ENCODE data around the gene CHMP1B.
"Not testable (repeated sequence)": the region's sequence is repeated elsewhere in the genome, so short reads cannot be mapped to it uniquely, and the experiment has no call there.

Gene CHMP1B

DNA sequence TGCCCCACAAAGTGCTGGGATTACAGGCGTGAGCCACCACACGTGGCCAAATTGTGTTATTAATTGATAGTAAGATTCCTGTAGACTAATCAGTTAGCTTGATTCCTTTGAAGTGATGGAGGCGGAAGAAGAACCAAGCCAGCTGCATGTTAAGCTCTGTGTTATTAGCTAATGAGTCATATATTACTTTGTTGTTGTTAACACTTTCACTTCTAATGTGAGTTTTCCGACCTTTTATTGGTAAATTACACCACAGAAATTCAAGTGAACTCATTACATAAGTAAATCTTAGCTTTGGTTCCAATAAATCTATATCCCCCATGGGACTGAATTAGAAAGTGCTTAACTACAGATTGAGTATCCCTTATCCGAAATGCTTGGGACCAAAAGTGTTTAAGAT is 20.3 kb downstream of the CHMP1B start:
- DNase-seq (ENCODE audit: low spot score): no peak

DNA sequence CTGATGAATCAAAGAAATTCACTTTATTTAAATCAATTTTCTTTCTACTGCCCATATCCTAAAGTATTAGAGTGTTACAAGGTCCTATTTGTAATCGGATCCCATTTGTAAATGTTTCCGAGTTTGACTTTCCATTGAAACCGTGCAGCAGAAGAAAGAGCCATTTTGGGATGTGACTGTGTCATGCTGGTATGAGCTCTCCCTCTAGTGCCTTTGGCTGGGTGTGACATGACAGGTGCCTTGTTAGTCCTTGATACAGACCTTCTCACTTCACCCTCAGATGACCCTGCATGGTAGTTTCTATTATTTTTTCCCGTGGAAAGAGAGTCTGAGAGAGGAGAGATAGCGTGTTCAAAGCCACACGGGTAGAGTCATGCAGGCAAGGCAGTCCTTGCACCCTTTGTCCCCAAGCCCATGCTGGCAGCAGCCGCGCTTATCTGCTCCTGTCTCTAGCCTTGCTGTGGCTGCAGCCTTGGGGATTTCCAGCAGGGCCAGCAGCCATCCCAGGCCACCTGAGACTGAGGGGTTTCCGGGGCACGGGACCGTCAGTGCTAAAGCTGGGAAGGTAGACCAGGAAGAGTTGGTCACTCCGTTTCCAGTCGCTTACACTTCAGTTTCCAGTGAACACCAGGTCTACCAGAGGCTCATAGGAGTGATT is 21.4 kb downstream of the CHMP1B start:
- DNase-seq (ENCODE audit: low spot score): peak; percentile 45

DNA sequence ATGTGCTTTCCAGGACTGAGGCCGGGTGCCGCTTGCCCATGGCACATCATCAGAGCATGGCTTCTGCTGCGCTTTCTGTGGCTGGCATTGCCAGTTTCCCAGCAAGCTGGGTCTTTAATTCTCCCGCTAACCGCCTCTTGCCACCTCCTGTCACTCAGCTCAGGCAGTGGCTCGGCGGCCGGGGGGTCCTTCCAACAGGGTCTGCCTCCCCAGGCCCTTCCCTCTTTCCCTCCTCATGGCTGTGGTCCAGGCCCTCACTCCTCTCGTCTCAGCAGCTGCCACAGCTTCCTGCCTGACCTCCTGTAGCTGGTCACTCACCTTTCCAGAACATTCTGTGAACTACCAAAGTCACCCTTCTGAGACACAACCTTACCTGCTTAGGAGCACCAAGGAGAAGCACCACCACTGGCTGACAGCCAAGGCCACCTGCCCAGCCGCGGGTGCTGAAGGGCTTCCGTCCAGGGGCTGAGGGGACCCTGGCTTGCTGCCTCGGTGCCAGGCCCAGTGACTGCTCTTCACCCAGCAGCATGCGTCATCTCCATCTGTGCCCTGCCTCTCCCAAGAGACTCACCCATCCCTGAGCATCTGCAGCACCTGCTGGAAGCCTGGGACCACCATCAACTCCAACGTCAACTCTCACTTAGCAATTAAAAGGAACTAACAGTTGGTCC is 22.6 kb downstream of the CHMP1B start:
- DNase-seq (ENCODE audit: low spot score): no peak

DNA sequence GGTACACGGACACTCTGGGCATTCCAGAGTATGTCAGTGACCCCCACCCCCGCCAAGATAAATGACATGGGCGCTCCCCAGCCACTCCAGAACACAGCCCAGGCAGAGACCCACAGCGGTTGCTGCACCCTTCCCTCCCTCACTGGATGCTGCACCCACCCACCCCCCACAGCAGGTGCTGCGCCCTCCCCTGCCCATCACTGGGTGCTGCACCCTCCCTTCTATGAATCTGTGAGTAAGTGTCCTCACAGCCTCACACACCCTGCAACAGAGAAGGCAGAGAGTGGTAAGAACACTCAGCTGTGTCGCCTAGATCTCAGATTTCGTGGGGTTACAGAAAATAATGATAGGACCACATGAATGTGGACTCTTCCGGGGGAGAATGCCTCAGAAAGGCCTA is 23.5 kb downstream of the CHMP1B start:
- DNase-seq (ENCODE audit: low spot score): no peak

DNA sequence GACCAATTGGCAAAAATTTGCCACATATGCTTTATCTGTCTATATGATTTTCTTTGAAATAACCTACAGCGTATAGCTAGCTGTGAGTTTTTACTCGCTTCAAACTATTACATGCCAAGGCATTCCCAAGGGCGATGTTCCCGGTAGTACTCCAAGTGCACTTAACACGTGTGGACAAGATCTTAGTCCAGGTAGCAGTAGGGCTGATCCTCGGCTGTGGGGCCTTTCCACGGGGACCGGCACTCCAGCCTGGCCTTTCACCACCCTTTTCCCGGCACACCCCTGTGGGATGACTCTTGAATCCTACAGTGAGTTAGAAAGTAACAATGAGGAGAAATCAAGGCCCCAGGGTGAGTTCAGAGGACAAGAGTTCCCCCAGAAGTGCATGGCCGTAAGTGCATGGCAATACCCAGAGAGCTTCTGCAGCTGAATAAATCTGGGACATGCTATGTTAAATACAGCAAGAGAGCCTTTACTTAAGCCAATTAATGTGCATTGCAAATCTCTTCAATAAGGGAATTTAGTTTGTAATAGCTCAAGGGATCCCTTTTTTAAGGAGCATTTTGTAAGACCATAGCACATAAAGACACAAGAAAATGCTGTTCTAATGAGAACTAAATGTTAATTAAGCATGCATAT is 26.4 kb downstream of the CHMP1B start:
- no peak for DNase-seq (ENCODE audit: low spot score)

DNA sequence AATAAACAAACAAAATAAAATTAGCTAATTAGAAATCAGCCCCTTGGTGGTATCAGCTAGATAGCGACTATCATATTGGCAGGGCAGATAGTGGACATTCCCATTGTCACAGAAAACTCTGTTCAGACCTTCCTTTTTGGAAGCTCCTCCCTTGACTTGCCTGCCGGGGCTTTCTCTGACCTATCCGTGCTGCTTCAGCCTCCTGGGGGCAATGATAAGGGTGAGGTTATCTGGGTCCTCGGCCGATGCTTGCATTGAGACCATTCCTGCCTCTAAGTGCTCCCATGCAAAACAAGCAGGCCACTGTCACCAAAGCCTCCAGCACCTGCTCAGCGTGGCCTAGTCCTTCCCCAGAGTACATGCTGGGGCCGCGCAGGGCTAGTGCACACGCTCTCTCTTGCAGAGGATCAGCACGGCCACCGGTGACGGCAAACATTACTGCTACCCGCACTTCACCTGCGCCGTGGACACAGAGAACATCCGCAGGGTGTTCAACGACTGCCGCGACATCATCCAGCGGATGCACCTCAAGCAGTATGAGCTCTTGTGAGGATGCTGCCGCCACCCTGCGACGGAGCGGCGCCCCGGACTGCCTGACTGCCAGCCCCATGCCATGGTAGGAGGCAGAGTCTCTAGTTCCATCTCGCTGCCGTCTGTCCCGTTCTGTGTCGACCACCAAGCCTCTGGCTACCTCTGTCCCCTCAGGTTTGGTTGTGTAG is 29.5 kb downstream of the CHMP1B start:
- no peak for DNase-seq (ENCODE audit: low spot score)

DNA sequence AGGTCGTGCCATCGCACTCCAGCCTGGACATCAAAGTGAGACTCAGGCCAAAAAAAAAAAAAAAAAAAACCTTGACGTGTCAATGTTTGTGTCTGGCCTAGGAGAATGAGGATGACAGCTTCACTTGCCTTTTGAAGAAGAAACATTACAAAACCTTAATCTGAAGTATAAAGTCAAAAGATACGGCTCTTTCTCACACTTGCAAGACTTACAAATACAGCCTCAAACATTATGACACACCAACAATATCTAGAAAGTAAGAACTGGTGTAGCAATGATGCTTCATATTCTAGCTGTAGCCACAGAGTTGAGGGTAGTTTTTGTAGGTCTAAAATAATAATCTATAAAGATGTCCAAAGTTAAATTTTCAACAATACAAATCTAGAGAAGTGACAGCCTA is 31.4 kb downstream of the CHMP1B start:
- DNase-seq (ENCODE audit: low spot score): no peak

DNA sequence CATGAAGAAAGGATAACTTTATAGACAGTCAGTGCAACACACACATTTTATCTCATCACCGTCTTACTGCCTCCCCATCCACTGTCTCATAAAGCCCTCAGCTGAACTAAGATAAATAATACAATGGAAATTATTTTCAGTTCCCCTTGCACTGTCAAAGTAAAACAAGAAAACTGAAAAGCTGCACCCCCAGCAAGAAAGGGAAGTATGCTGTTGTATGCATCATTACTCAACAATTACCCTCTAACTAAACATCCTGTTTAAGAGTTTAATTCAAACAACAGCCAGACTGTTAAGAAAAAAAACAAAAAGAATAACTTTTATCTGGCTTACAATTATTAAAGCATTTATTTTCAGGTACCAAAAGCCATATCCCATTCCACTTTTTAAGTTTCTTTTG is 31.9 kb downstream of the CHMP1B start:
- no peak for DNase-seq (ENCODE audit: low spot score)

DNA sequence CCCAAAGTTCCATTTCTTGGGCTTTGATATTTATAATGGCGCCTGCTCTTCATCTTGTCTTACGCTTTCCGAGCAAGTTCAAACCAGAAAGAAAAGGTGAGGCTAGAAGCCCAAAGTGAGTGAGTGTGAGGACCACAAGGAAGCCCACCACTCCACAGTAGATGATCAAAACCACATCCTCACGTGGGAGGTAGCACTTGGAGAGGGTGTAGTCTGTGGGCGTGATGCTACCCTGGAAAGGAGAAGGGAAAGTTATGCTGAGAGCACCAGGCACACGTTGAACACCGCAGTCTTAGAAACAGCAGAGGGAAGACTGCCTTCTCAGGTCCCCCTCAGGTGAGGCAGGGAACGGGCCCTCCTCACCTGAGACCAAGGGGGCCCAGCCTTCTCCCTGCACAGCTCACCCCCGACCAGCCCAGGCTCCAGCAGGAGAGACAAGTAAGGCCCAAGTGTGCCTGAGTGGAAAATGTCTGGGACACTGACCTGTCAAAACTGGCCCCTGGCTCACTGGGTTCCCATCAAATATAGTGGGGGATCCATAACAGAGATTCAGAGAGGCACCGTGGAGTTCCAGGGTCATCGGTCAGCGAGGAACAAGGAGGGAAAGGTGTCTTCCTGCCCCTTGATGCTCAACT is 33.3 kb downstream of the CHMP1B start:
- no peak for DNase-seq (ENCODE audit: low spot score)

DNA sequence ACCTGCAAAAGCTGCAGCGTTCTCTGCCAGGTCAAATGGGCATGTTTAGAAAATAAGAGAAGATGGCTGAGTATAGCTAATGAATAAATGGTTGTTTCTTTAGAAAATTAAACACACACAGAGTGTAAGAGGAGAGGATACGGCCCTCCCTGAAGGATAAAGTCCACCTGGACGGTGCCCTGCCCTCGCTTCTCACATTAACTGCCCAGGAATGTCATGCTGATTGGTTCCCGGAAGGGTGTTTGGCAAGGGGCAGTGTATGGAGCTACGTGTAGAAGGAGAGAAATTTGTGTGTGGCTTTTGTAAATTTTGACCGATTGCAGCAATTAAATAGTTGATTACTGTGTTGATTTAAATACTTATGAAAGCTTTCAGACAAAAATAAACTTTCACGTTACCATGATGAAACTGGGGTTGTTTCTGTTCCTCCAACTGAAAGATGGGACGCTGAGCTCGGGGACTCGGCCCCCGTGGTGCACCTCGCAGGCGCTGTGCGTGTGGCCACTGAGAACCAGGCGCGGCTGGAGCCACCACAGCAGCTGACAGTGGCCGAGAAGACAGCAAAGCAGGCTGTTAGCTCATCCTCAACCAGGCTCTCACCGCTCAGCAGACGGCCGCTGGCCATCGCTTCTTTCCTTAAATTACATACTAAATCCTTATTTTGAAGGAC is 34.2 kb downstream of the CHMP1B start:
- no peak for DNase-seq (ENCODE audit: low spot score)

DNA sequence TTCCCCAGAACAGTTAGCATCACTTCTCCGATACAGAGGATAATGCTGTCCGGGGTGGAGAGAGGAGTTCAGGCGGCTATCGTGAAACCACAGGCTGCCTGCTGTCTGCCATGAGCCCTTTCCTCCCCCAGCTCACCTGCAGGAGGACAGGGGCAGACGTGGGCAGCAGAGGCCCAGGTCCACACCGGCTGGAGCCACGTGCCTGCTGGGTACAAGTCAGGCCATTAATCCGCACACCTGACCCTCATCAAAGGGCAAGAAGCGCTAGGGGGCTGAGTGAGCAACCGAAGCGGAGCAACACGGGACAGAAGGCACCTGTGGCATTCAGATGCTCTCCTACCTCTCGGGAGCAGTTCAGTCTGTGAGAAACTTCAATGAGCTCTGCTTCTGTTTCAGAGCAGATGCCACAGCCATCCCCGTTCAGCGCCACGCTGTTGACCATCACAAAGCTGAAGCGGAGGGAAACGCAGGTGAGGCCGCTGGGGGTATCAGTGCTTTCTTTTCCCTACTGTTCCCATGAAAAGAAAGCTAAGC is 35.4 kb downstream of the CHMP1B start:
- DNase-seq (ENCODE audit: low spot score): no peak

DNA sequence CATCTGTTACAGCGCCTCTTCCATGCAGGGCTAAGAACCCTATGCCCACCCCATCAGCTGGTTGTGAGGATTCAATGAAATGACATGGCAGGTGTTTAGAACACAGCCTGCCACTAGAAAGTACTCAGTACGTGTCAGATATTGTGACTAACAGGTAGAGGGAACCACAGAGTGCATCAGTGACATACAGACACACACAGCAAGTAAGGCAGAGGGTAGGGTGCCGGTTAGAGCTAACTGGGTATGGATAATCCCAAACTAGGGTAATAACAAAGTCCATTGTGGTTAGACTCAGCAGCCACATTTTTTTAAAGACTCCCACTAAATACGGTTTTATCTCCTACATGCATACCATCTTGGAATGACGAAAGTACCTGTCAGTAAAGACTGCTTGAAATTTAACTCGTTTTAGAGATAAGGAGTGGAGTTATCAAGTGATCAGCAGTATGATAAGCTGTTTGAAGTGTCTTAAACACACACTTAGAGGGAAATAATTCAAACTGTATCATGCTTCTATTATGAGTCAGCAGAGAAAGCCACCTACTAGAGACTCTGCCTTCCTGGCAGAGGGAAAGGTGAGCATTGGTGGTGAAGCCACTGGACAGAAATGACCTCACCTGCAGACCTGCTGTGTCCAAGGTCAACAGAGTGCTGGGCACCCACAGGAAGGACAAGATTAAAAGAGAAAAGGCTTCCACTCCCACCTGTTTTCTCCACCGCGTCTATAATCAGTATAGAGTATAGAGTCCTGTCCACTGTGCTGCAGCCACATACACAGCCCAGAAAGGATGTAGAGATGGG is 36.3 kb downstream of the CHMP1B start:
- DNase-seq (ENCODE audit: low spot score): no peak

DNA sequence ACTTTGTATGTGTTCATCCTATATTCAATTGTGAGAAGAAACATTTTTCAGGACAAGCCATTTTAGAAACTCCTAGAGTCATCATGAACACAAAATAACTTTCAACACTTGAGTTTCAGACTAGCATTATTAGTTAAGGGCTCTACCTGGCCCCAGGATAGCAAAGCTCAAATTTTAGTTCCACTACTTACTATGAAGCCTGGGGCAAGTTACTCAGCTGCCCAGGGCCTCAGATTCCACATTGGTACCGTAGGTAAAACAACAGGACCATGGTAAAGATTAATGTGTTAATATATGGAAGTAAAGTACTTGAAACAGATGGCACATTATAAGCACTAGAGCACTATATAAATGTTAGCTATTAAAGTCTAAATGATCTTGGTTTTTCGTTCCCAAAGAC is 37.5 kb downstream of the CHMP1B start:
- no peak for DNase-seq (ENCODE audit: low spot score)

DNA sequence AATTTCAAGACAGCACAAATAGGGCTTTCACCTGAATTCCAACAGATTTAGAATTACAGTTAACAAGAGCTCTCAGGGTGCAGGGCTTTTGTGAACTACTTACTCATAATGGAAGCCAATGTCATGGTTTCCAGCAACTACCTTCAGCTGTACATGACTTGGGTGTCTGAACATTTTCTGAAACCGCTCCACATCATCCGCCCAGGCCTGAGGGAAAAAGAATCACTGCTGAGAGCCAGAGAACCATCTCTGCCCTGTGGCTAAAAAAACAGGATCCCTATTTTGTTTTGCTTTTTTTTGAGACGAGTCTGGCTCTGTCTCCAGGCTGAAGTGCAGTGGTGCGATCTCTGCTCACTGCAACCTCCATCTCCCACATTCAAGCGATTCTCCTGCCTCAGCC is 38.1 kb downstream of the CHMP1B start:
- DNase-seq (ENCODE audit: low spot score): no peak

DNA sequence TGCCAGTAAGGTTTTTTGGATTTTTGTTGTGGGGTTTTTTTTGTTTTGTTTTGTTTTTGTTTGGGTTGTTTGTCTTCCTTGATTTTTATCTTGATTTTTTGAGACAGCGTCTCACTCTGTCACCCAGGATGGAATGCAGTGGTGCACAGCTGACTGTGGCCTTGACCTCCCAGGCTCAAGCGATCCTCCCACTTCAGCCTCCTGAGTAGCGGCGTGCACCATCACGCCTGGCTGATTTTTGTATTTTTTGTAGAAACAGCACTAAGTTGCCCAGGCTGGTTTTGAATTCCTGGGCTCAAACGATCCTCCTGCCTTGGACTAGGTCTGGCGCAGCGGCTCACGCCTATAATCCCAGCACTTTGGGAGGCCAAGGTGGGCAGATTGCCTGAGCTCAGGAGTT is 40.5 kb downstream of the CHMP1B start:
- no peak for DNase-seq (ENCODE audit: low spot score)

DNA sequence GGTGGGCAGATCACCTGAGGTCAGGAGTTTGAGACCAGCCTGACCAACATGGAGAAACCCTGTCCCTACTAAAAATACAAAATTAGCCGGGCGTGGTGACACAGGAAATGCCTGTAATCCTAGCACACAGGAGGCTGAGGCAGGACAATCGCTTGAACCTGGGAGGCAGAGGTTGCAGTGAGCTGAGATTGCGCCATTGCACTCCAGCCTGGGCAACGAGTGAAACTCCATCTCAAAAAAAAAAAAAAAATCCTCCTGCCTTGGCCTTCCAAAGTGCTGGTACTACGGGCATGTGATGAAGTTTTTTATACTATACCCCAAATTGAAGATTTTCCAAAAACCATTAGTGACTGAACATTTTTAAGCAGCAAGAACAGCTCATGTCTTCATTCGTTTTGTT is 41.2 kb downstream of the CHMP1B start:
- not testable (repeated sequence) for DNase-seq (ENCODE audit: low spot score)

DNA sequence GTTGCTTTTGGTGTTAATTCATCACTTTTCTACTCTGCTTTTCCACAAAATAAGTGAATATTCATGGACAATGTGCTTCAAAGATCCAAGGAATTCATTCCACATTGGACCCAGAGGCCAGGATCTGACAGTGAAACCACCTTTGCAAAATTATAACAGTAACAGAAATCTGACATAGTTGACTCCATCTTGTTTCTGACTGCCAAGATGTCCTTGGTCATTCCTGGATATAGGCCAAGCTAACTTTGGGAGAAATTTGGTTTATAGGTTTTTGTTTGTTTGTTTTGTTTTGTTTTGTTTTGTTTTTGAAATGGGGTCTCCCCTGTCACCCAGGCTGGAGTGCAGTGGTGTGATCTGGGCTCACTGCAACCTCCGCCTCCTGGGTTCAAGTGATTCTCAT is 46.6 kb downstream of the CHMP1B start:
- DNase-seq (ENCODE audit: low spot score): no peak

DNA sequence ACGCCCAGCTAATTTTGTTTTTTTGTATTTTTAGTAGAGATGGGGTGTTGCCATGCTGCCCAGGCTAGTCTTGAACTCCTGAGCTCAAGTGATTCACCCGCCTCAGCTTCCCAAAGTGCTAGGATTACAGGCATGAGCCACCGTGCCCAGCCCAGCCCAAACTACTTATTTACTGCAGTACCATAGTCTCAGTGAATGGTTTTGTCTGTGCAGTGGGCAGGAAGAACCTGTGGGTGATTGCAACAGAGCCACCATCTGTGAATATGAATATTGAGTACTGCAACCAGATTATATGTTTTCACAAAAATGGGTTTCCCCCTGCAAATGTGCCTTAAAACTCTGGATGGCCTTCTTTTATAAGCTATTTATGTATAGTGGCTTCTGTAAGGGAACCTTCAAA is 47.9 kb downstream of the CHMP1B start:
- no peak for DNase-seq (ENCODE audit: low spot score)

DNA sequence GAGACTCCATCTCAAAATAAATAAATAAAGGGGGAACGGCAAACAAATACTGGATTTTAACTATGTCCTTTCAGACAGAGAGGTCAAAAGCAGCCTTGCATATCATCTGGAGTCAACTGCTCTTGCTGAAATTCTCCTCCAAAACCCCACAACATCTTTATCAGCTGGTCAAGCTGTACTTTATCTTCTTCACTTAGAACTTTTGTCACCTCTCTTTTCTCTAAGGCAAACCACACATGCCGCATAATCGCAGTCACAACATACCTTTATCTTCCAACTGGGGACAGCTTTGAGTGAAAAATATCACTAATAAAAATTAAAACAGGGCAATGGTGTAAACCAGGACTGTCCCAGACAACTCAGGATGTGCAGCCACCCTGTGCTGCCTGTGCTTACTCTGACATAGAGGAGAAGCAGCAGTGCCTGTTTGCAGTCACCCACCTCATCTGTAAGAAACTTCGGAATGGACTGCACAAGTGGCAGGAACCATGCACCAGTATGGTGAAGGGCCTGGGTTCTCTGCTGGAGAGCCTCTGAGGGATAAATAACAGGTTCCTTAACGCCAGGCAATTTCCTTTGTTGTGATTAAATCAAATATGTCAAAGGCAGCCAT is 50.7 kb downstream of the CHMP1B start:
- DNase-seq (ENCODE audit: low spot score): no peak

DNA sequence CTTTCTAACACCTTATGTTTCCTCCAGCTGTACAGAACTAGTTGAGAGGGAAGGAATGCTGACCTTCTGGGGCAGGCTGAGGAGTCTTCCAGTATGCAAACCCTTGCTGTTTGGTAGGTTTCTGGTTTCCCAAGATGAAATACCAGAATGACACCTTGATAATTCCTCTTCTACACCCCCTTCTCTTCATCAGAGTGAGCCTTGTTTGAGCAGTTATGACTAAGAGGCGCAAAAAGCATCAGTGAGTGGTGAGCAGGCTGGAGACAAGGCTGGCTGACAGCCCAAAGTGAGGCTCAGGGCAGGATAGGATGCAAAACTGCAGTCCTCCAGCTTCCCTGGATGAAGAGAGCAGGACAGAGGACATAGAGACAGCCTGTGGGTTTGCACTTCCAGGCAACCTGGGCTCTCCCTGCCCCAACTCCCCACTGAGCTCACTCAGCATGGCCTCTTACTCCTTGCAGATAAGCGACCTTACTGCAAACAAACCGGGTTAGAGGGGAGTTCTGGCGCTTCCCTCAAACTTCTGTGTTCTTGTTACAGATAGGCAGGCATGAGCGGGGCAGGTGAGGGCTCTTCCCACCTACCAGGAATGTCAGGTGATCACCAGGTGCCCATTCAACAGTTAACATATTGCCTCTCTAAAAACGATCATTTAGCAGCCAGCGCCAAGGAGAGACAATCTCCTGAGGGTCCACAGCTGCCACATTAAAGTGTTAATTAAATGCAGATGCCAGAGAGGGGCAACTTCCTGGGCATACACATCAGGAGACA is 51.5 kb downstream of the CHMP1B start:
- no peak for DNase-seq (ENCODE audit: low spot score)

All from hematopoietic multipotent progenitor cell treated with erythropoietin and hydrocortisone succinate and interleukin-3 and kit ligand, for 17 days (in vitro differentiated cells).